OCI-LY7 (cell line): Measurements from ENCODE around the gene PRKAG2. TPM values are rescaled to one million over a fixed set of nuclear protein-coding genes. Genes with fewer than 3 reads are reported as not detected.

ENCODE experiments used
- BruUV-seq: library from RNA; stranded (reverse); fragments of 400-500 nt; replicated peaks from 2 replicates; lab custom pipeline; 2021; lab: Mats Ljungman, UMichigan
- CTCF ChIA-PET: fragments of 300-600 bp; sonication (Branson Sonifier 250); formaldehyde crosslinking; loops from one replicate; lab custom pipeline; 2022; ENCODE audit warnings: antibody characterized with exemption; ENCODE audit not compliant: unreplicated experiment; lab: Charles Lee
- POLR2A ChIA-PET: fragments of 300-600 bp; sonication (Branson Sonifier 250); formaldehyde crosslinking; loops from one replicate; lab custom pipeline; 2022; ENCODE audit warnings: antibody characterized with exemption; lab: Charles Lee
- DNase-seq: peaks from one replicate; pipeline ENCODE4 v3.0.0-alpha.2; 2015; ENCODE audit warnings: low spot score
- H2AFZ ChIP-seq: fragments of 200-600 bp; sonication (generic), shearing (Covaris generic); 2 replicates; pipeline ENCODE4 v1.6.1; 2014; ENCODE audit warnings: mild to moderate bottlenecking, antibody characterized with exemption, low read length, moderate library complexity
- H3K27ac ChIP-seq: fragments of 200-600 bp; sonication (generic); 2 replicates; pipeline ENCODE4 v1.5.1; 2014; ENCODE audit warnings: mixed run types, low read depth, mild to moderate bottlenecking, moderate library complexity, low read length, inconsistent platforms; ENCODE audit not compliant: poor library complexity, severe bottlenecking
- H3K36me3 ChIP-seq: fragments of 200-600 bp; sonication (generic); 2 replicates; pipeline ENCODE4 v1.6.1; 2014; ENCODE audit warnings: mild to moderate bottlenecking, antibody characterized with exemption, low read length, moderate library complexity, mixed read lengths; ENCODE audit not compliant: insufficient read depth
- H3K4me1 ChIP-seq: fragments of 200-600 bp; sonication (generic); 2 replicates; pipeline ENCODE4 v1.5.1; 2014; ENCODE audit warnings: mild to moderate bottlenecking, low read length; ENCODE audit not compliant: insufficient read depth, poor library complexity, severe bottlenecking
- H3K4me2 ChIP-seq: fragments of 200-600 bp; sonication (generic); 2 replicates; pipeline ENCODE4 v1.6.1; 2014; ENCODE audit warnings: mild to moderate bottlenecking, low read length
- H3K4me3 ChIP-seq: fragments of 200-600 bp; sonication (generic); 2 replicates; pipeline ENCODE4 v1.5.1; 2014; ENCODE audit warnings: mild to moderate bottlenecking, low read depth, low read length; ENCODE audit not compliant: poor library complexity, severe bottlenecking
- H3K79me2 ChIP-seq: fragments of 200-600 bp; sonication (generic); 2 replicates; pipeline ENCODE4 v1.6.1; 2016; ENCODE audit warnings: low read depth, mild to moderate bottlenecking, low read length, moderate library complexity, mixed read lengths; ENCODE audit not compliant: insufficient read depth
- H3K9me2 ChIP-seq: fragments of 200-600 bp; sonication (generic); 2 replicates; pipeline ENCODE4 v1.6.1; 2016; ENCODE audit warnings: mild to moderate bottlenecking, low read length, mixed read lengths; ENCODE audit not compliant: insufficient read depth
- H3K9me3 ChIP-seq: fragments of 200-600 bp; sonication (generic); 2 replicates; pipeline ENCODE4 v1.6.1; 2014; ENCODE audit warnings: mild to moderate bottlenecking, mixed run types, low read length, mixed read lengths
- H4K20me1 ChIP-seq: fragments of 200-600 bp; sonication (generic); 2 replicates; pipeline ENCODE4 v1.6.1; 2014; ENCODE audit warnings: mild to moderate bottlenecking, antibody characterized with exemption, low read length, moderate library complexity, mixed read lengths; ENCODE audit not compliant: insufficient read depth
- CTCF ChIP-seq: fragments of 200-600 bp; sonication (generic); conservative IDR thresholded peaks from 2 replicates; pipeline ENCODE4 v1.5.1; 2014; ENCODE audit warnings: mild to moderate bottlenecking, antibody characterized with exemption, low read length, moderate library complexity, mixed read lengths
- EZH2phosphoT487 ChIP-seq: fragments of 200-600 bp; sonication (generic); IDR thresholded peaks from 2 replicates; pipeline ENCODE4 v1.6.1; 2018; ENCODE audit warnings: low read depth, borderline replicate concordance, mild to moderate bottlenecking, mixed run types, antibody characterized with exemption, low read length, moderate library complexity, mixed read lengths
- intact Hi-C: fragments of 100-400 bp; cut with micrococcal nuclease; formaldehyde crosslinking; loops from one replicate; pipeline ENCODE4 v1.10.0; 2022; ENCODE audit not compliant: unreplicated experiment
- total RNA-seq, 2 experiments: library from RNA; depleted of rRNA in 1 of 2; stranded (reverse); fragments of >200 nt in 1 of 2; shearing (Covaris generic) in 1 of 2; gene quantifications; 2 replicates each; pipeline ENCODE4 v1.2.3, GENCODE V29; 2014 to 2022

Gene PRKAG2
- total RNA-seq, 2 experiments from 2014 or later: 1.2 to 5.1 TPM

GRCh38 chr7:151894111-151895007, 17.4 kb upstream of the PRKAG2 start:
- Histone ChIP-seq H2AFZ (no peak overlapping the region), H4K20me1 (no peaks in the 10 kb centered on the region), H3K79me2 (no peaks in the 10 kb centered on the region), H3K4me1 (no peaks in the 10 kb centered on the region), H3K36me3 (no peaks in the 10 kb centered on the region), H3K27ac (no peak overlapping the region), H3K9me2 (no peaks in the 10 kb centered on the region), H3K9me3 (no peaks in the 10 kb centered on the region), H3K4me3 (no peak overlapping the region), H3K4me2 (no peak overlapping the region)
- intact Hi-C loops: no loop called here
- no peak for DNase-seq
- POLR2A ChIA-PET: no interaction called here
- BruUV-seq: no TSS peak
- CTCF ChIA-PET: no interaction called here
- TF ChIP-seq CTCF (no peak), EZH2phosphoT487 (no peak)

DNA sequence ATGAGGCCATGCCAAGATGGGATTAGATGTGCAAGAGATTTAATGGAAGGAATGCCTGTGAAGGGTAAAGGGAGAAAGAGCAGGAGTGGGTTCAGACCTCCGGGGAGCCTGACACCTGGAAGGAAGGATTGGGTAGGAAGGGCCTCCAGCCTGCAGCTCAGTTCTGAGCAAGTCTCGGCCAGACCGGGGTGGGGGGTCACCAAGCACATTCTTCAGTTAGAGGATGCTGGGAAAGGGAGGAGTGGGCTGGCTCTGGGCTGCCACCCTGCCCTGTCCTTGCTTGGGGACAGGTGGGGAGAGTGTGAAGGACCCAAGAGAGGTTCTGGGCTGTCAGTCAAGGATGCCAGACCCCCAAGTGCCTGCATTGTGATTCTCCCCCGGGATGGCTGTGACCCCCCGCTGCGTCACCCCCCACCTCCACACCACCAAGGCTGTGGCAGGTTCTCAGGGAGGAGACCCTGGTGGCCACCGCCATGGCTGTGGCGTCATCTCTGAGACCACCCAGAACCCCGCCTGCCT, 16.5 kb upstream of the PRKAG2 start:
- H3K79me2 ChIP-seq: no peaks in the 10 kb centered on the region
- no peak overlapping the region for H3K4me2 ChIP-seq
- H3K9me2 ChIP-seq: no peaks in the 10 kb centered on the region
- TF ChIP-seq EZH2phosphoT487: no peak
- no peak for TF ChIP-seq CTCF
- no peak overlapping the region for H3K4me3 ChIP-seq
- H4K20me1 ChIP-seq: no peaks in the 10 kb centered on the region
- no peaks in the 10 kb centered on the region for H3K36me3 ChIP-seq
- no peaks in the 10 kb centered on the region for H3K9me3 ChIP-seq
- ChIA-PET POLR2A (no interaction called here), CTCF (no interaction called here)
- DNase-seq: no peak
- H2AFZ ChIP-seq: no peak overlapping the region
- intact Hi-C loops: no loop called here
- no TSS peak for BruUV-seq
- no peak overlapping the region for H3K27ac ChIP-seq
- no peaks in the 10 kb centered on the region for H3K4me1 ChIP-seq

GRCh38 chr7:151891753-151892152, 14.8 kb upstream of the PRKAG2 start:
- Histone ChIP-seq H3K9me3 (no peaks in the 10 kb centered on the region), H3K36me3 (no peaks in the 10 kb centered on the region), H3K4me1 (no peaks in the 10 kb centered on the region), H3K9me2 (no peaks in the 10 kb centered on the region), H3K4me3 (no peak overlapping the region), H4K20me1 (no peaks in the 10 kb centered on the region), H3K4me2 (no peak overlapping the region), H3K79me2 (no peaks in the 10 kb centered on the region), H2AFZ (no peak overlapping the region), H3K27ac (no peak overlapping the region)
- no TSS peak for BruUV-seq
- intact Hi-C loops: no loop called here
- CTCF ChIA-PET: interaction anchor here (0.5 kb wide), 1 partner anchor 819 kb away, joined by 5 read pairs; no protein-coding TSS in a partner anchor
- DNase-seq: no peak
- TF ChIP-seq CTCF: no peak
- TF ChIP-seq EZH2phosphoT487: no peak
- POLR2A ChIA-PET: no interaction called here
